MG63 (cell line): ENCODE results near the gene SLCO3A1. TPM values are rescaled to one million over a fixed set of nuclear protein-coding genes. Genes with fewer than 3 reads are reported as not detected.
"Not testable (repeated sequence)": the region's sequence is repeated elsewhere in the genome, so short reads cannot be mapped to it uniquely, and the experiment has no call there.

Experiments used
- DNase-seq: peaks from one replicate; pipeline ENCODE4 v3.0.0-alpha.2; 2020
- H3K27me3 ChIP-seq: fragments of 250-450 bp; sonication (Bioruptor Pico); 2 replicates; pipeline ENCODE4 v1.5.1; 2020; ENCODE audit warnings: mild to moderate bottlenecking, moderate library complexity
- H3K36me3 ChIP-seq: fragments of 250-450 bp; sonication (Bioruptor Pico); 2 replicates; pipeline ENCODE4 v1.5.1; 2020; ENCODE audit warnings: mild to moderate bottlenecking, moderate library complexity
- H3K4me3 ChIP-seq: fragments of 250-450 bp; sonication (Bioruptor Pico); 2 replicates; pipeline ENCODE4 v1.5.1; 2020; ENCODE audit warnings: mild to moderate bottlenecking, moderate library complexity
- H3K9me3 ChIP-seq: fragments of 250-450 bp; sonication (Bioruptor Pico); 2 replicates; pipeline ENCODE4 v1.5.1; 2020; ENCODE audit warnings: mild to moderate bottlenecking, moderate library complexity
- total RNA-seq: library from RNA; depleted of rRNA; stranded (reverse); fragments of >200 nt; shearing (Covaris generic); gene quantifications from 2 replicates; pipeline ENCODE4 v1.2.3, GENCODE V29; 2014; ENCODE audit warnings: low replicate concordance

Gene SLCO3A1
- total RNA-seq, 1 experiment from 2014 or later: 37.4 TPM

GRCh38 chr15:91950054-91950453, 96.5 kb downstream of the SLCO3A1 start:
- Histone ChIP-seq H3K27me3 (no peaks in the 10 kb centered on the region), H3K4me3 (no peak overlapping the region), H3K9me3 (no peaks in the 10 kb centered on the region), H3K36me3 (no peaks in the 10 kb centered on the region)
- DNase-seq: no peak

- DNase-seq: no peak
- H3K4me3 ChIP-seq: no peak overlapping the region
- H3K36me3 ChIP-seq: no peaks in the 10 kb centered on the region
- no peaks in the 10 kb centered on the region for H3K9me3 ChIP-seq
- H3K27me3 ChIP-seq: no peaks in the 10 kb centered on the region
These were observed 97.3 kb downstream of the SLCO3A1 start for GRCh38 chr15:91950631-91951329.

GRCh38 chr15:91952216-91952615, 98.7 kb downstream of the SLCO3A1 start:
- H3K4me3 ChIP-seq: no peak overlapping the region
- no peaks in the 10 kb centered on the region for H3K27me3 ChIP-seq
- H3K36me3 ChIP-seq: no peaks in the 10 kb centered on the region
- no peak for DNase-seq
- no peaks in the 10 kb centered on the region for H3K9me3 ChIP-seq

- H3K9me3 ChIP-seq: no peaks in the 10 kb centered on the region
- H3K4me3 ChIP-seq: no peak overlapping the region
- DNase-seq: peak; percentile 38
- H3K27me3 ChIP-seq: no peaks in the 10 kb centered on the region
- H3K36me3 ChIP-seq: no peaks in the 10 kb centered on the region
These were observed 99.9 kb downstream of the SLCO3A1 start for GRCh38 chr15:91953432-91953831.

- H3K27me3 ChIP-seq: no peaks in the 10 kb centered on the region
- DNase-seq: no peak
- H3K4me3 ChIP-seq: no peak overlapping the region
These were observed 100.8 kb downstream of the SLCO3A1 start for GRCh38 chr15:91954292-91954691.

GRCh38 chr15:91956026-91956723, 102.7 kb downstream of the SLCO3A1 start:
- Histone ChIP-seq H3K4me3 (no peak overlapping the region), H3K27me3 (no peaks in the 10 kb centered on the region), H3K9me3 (no peaks in the 10 kb centered on the region), H3K36me3 (no peaks in the 10 kb centered on the region)
- DNase-seq: peak; percentile 44

More at GRCh38 chr15:91954292-91954691, 100.8 kb downstream of the SLCO3A1 start:
- H3K36me3 ChIP-seq: no peaks in the 10 kb centered on the region
- H3K9me3 ChIP-seq: no peaks in the 10 kb centered on the region

- no peak overlapping the region for H3K4me3 ChIP-seq
- H3K36me3 ChIP-seq: no peaks in the 10 kb centered on the region
- H3K9me3 ChIP-seq: no peaks in the 10 kb centered on the region
- DNase-seq: no peak
- H3K27me3 ChIP-seq: no peaks in the 10 kb centered on the region
These were observed 107.8 kb downstream of the SLCO3A1 start for GRCh38 chr15:91961357-91961756.

- DNase-seq: not testable (repeated sequence)
These were observed 110.2 kb downstream of the SLCO3A1 start for GRCh38 chr15:91963747-91964146.

GRCh38 chr15:91965501-91966193, 112.1 kb downstream of the SLCO3A1 start:
- no peaks in the 10 kb centered on the region for H3K36me3 ChIP-seq
- DNase-seq: peak; percentile 90
- H3K9me3 ChIP-seq: no peaks in the 10 kb centered on the region
- H3K4me3 ChIP-seq: 0 out of 2 replicates have a peak overlapping the region, but pooled peaks have one; percentile 12
- H3K27me3 ChIP-seq: no peaks in the 10 kb centered on the region

More at GRCh38 chr15:91963747-91964146, 110.2 kb downstream of the SLCO3A1 start:
- not testable (repeated sequence) for H3K27me3 ChIP-seq, H3K4me3 ChIP-seq, H3K9me3 ChIP-seq, H3K36me3 ChIP-seq

- no peaks in the 10 kb centered on the region for H3K36me3 ChIP-seq
- DNase-seq: no peak
- no peaks in the 10 kb centered on the region for H3K27me3 ChIP-seq
- 0 out of 2 replicates have a peak overlapping the region, but pooled peaks have one; percentile 12 for H3K4me3 ChIP-seq
- H3K9me3 ChIP-seq: no peaks in the 10 kb centered on the region
These were observed 112.7 kb downstream of the SLCO3A1 start for GRCh38 chr15:91966194-91966552.

- Histone ChIP-seq H3K27me3 (no peaks in the 10 kb centered on the region), H3K4me3 (no peak overlapping the region), H3K9me3 (no peaks in the 10 kb centered on the region), H3K36me3 (no peaks in the 10 kb centered on the region)
- no peak for DNase-seq
These were observed 114.6 kb downstream of the SLCO3A1 start for GRCh38 chr15:91967935-91968606.

GRCh38 chr15:91968610-91969009, 115.1 kb downstream of the SLCO3A1 start:
- H3K36me3 ChIP-seq: no peaks in the 10 kb centered on the region
- no peak for DNase-seq
- no peaks in the 10 kb centered on the region for H3K27me3 ChIP-seq
- H3K4me3 ChIP-seq: no peak overlapping the region
- H3K9me3 ChIP-seq: no peaks in the 10 kb centered on the region

- Histone ChIP-seq H3K27me3 (no peaks in the 10 kb centered on the region), H3K36me3 (no peaks in the 10 kb centered on the region), H3K4me3 (no peak overlapping the region), H3K9me3 (no peaks in the 10 kb centered on the region)
- DNase-seq: peak; percentile 87
These were observed 116.6 kb downstream of the SLCO3A1 start for GRCh38 chr15:91970142-91970541.

- no peaks in the 10 kb centered on the region for H3K27me3 ChIP-seq
- DNase-seq: no peak
- H3K36me3 ChIP-seq: no peaks in the 10 kb centered on the region
- H3K4me3 ChIP-seq: no peak overlapping the region
- H3K9me3 ChIP-seq: no peaks in the 10 kb centered on the region; the same call in 1 of the 2 replicates
These were observed 120.0 kb downstream of the SLCO3A1 start for GRCh38 chr15:91973481-91973880.

GRCh38 chr15:91974321-91974720, 120.8 kb downstream of the SLCO3A1 start:
- H3K27me3 ChIP-seq: no peaks in the 10 kb centered on the region
- no peaks in the 10 kb centered on the region for H3K36me3 ChIP-seq
- peak; percentile 50 for DNase-seq
- no peak overlapping the region for H3K4me3 ChIP-seq
- no peaks in the 10 kb centered on the region; the same call in 1 of the 2 replicates for H3K9me3 ChIP-seq

- Histone ChIP-seq H3K36me3 (no peaks in the 10 kb centered on the region), H3K9me3 (no peaks in the 10 kb centered on the region; the same call in 1 of the 2 replicates), H3K27me3 (no peaks in the 10 kb centered on the region), H3K4me3 (no peak overlapping the region)
- DNase-seq: no peak
These were observed 121.9 kb downstream of the SLCO3A1 start for GRCh38 chr15:91975241-91975978.
